GM18873 (cell line): ENCODE data around the gene SLC12A2.
A peak's percentile ranks its signal among the peaks of the same experiment; 100 is the strongest.

ENCODE experiments used
- ATAC-seq: cut with Tn5 transposase; IDR thresholded peaks from one replicate; pipeline ENCODE4 v1.9.1; 2021; ENCODE audit warnings: mild to moderate bottlenecking, moderate library complexity, moderate number of reproducible peaks; ENCODE audit not compliant: unreplicated experiment, low FRiP score

SLC12A2 gene

DNA sequence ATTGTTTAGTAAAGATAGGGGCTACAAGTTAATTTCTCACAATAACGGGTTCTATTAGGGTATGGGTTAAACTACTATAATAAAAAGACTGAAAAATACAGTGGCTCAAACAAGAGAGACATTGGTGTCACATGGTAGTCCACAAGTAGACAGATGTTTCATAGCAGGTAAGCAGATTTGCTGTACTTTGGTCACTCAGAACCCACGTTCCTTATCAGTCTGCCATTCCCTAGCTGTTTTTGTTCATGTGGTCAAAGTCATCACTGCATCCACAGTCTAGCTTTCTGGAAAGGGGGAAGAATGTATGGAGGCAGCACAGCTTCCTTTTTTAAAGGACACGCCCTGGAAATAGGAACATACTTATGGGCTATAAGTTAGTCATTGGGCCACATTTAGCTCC, 73.0 kb downstream of the SLC12A2 start:
- no peak for ATAC-seq

GRCh38 chr5:128158342-128158741, 74.8 kb downstream of the SLC12A2 start:
- ATAC-seq, result no peak

DNA sequence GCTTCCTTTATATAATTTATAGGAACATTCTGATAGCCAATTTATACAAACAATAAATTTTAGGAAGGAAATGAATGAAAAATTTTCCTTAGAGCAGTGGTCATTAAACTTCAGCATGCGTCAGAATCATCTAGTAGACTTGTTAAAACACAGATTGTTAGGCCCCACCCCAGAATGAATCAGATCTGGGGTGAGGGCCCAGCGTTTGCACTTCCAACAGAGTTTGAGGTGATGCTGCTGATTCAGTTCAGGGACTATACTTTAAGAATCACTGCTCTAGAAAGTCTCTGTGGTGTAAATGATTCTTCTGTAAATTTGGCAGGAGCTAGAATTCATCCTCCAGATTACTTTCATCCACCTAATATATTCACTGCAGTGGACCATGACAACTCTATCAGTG, 80.4 kb downstream of the SLC12A2 start:
- no peak for ATAC-seq

DNA sequence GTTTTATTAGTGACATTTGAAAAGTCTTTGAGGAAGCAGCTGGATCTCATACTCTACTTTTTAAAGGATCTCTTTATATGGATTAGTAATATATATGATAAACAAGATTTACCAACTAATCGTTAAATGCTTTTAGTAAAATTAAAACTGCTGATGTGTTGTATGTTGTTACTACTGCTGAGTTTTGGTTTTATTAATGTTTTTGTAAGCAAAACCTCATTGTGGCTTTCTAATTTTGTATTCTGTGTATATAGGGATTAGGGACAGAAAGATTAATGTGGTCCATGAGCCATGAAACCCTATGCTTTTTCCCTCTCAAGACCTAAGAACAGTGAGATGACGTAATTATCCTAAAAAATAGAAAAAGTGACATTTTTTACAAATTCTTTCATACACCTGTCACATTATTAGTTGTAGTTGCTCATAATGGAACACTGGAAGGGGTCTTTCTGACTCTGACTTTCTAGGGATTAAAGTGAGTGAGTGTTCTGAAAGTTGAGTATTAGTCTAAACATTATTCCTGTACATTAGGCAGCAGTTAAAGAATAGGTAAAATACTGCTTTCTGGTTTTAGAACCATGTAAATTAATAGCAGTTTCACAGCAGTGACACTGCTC, 85.9 kb downstream of the SLC12A2 start:
- no peak for ATAC-seq

GRCh38 chr5:128172102-128172501, 88.5 kb downstream of the SLC12A2 start:
- no peak for ATAC-seq

DNA sequence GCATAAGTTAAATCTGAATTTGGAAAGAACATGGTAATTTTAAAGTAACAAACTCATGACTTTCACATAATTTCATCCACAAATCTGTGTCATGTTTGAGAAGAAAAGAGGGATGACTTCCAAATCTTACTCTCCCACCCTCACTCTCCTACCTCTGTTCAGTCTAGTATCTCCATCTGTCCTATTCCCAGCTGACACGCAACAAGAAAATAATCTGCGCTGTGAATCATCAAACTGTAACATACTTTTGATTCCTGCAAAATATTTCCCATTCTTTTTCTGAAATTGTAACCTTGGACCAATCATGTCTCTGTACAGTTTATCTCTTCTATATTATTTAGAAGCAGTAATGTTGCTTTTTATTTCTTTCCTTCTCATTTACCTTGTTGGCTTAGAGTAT, 91.4 kb downstream of the SLC12A2 start:
- no peak for ATAC-seq

GRCh38 chr5:128192368-128192767, 108.8 kb downstream of the SLC12A2 start:
- ATAC-seq, result no peak

DNA sequence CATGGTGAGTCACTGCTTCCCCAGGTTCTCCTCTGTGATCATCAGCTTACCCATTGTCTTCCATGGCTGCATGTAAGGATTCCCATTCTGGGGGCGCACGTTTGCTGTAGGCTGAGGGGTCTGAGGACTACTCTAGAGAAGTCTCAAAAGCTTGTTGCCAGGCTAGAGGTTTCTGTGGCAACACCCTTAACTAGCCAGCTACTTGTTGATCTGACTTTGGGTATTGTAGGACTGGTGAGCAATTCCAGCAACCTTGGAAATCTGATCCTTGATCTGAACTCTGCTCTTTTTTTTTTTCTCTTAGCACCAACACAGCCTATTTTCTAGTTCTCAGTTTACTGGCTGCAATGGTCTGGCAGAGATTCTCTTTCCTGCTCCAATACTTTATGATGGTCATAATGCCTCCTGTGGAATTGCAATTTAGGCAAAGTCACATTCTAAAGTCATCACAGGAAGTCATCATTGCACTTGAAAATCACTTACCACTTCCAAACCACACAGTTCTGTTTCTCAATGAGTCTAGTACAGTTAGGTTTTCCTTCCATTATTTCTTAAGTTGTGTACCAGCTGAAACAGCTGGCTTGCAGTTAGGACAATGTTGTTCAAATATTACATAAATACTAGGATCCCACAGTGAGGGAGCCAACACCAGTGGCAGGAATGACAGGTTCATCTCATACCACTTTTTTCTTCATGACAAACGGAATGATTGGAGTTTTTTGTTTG, 110.3 kb downstream of the SLC12A2 start:
- no peak for ATAC-seq

DNA sequence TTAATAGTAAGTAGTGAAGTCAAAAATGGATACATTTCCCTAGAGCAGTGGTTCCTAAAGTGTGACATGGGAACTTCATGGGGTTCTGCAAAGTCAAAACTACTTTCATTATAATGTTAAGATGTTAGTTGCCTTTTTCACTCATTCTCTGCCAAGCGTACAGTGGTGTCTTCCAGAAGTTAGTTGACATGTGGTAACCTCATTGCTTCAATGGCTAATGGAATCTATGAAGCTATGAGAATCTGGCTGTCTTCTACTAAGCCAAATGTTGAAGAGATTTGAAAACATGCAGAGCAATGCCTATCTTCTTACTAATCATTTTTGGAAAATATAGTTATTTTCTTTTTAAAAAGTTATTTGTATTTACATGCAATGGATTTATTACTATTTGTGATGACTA, 111.8 kb downstream of the SLC12A2 start:
- ATAC-seq, result no peak

DNA sequence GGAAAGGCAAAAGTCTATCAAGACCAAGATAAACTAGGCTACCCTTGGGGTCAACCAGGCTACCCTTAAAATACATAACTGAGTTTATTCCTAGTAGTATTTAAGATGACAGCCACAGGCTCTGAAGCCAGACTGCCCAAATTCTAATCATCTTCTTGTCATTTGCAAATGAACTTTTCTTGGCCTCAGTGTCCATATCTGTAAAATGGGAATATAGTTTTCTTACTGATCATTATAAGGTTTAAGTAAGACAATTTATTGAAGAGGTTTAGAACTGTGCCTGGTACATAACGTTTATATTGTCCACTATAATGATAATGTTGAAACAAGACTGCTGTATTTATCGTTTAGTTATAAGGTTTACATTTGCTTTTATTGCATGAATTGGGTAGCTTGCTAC, 112.5 kb downstream of the SLC12A2 start:
- ATAC-seq, result no peak

GRCh38 chr5:128196791-128197190, 113.2 kb downstream of the SLC12A2 start:
- ATAC-seq, result no peak

DNA sequence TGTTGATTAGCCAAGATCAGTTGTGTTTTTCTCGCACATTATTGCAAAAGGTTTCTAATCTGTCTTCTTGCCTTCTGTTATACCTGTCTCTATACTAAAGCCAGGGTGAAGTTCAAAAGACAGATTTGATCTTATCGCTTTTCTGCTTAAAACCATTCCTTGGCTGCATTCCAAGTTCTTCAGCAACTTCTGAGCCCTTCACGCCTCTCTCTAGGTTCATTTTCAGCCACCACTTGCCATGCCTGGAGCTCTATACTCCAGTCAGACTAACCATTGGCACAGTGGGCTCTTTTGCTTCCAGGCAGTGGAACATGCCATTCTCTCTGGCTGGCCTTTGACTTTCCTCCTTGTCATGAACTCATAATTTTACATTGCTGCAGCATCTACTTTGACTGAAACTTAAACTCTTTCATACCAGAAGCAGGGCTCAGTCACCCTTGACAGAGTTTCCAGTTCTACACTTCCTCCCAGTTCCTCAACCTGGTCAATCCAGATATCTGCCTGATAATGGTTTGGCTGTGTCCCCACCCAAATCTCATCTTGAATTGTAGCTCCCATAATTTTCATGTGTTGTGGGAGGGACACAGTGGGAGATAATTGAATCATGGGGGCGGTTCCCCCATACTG, 114.4 kb downstream of the SLC12A2 start:
- no peak for ATAC-seq

- no peak for ATAC-seq
Observed at GRCh38 chr5:128199104-128199503, 115.5 kb downstream of the SLC12A2 start.

DNA sequence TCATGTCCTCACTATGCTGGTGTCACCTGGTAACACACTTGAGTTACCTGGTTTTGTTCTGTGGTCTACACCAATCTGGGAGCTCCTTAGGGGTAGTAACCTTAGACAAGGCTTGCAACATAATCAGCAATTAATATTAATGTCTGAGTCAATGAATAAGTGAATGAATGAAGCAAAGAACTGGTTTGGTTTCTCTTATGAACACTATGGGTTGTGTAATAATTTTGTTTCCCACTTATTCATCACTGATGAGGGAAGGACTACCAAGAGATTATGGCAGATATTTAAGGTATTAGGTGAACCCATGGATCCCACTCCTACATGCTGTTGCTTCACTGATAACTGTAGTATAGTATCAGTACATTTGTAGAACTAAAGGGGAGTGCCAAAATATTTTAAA, 116.0 kb downstream of the SLC12A2 start:
- no peak for ATAC-seq

DNA sequence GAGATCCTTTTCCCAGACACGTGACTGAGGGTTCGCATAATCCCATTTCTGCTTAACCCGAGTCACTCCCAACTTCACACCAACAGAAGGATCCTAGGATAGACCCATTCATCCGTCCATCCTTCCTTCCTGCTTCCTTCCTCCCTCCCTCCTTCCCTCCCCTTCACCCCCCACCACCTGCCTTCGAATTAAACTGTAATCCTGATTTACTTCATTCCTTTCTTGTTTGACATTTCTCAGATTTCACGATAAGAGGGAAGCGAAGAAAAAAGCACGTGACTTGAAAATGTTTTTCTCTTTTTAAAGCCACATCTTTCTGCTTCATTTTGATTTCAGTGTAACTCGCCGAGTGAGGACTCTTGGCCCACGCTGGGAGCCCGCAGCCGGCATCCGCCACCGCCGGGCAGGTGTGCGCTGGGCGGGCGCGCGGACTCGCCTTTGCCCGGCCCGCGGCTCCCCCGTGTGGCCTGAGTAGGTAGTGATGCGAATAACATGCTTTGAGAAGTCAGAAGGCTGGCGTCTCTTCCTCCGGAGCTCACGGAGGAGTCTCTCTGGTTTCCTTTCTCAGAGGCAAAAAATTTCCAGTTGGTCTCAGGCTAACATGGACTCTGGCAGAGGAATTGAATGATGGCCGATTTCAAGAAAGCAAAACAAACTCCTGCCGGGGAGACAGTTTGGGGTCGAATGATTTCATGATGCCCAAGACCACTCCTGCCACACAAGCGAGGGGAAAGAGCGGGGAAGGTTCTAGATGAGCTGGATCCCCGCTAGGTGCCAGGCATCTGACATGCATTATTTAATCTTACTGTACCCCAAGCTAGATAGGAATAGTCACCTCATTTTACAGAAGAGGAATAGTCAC, 117.7 kb downstream of the SLC12A2 start:
- peak; percentile 88 for ATAC-seq

GRCh38 chr5:128202320-128202719, 118.8 kb downstream of the SLC12A2 start:
- no peak for ATAC-seq

GRCh38 chr5:128208436-128208835, 124.9 kb downstream of the SLC12A2 start:
- ATAC-seq, result no peak

- ATAC-seq, result no peak
Observed at GRCh38 chr5:128212191-128212806, 128.7 kb downstream of the SLC12A2 start.

DNA sequence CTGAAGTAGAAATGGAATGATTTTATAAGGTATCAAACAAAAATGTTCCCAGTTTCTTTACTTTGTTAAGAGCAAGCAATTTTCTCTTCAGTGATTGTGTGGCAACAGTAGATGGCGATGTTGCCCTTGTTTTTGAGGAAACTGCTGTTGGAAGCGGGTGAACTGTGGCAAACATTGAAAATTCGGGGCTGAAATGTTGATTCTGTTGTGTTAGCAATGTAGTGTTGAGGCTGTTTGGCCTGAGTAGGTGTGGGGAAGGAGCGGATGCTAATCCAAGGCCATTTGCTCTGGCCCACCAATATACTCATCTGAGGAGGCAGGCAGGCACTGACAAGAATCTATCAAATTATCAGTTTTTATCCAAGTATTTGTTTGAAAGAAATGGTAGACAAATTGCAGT, 129.8 kb downstream of the SLC12A2 start:
- no peak for ATAC-seq

GRCh38 chr5:128213833-128214232, 130.3 kb downstream of the SLC12A2 start:
- no peak for ATAC-seq

GRCh38 chr5:128216285-128216684, 132.7 kb downstream of the SLC12A2 start:
- ATAC-seq, result no peak
